HG02840 (cell line): Measurements from ENCODE around the gene CDK14.
"Not testable (repeated sequence)": the region's sequence is repeated elsewhere in the genome, so short reads cannot be mapped to it uniquely, and the experiment has no call there.

Source experiments
- ATAC-seq: cut with Tn5 transposase; IDR thresholded peaks from one replicate; pipeline ENCODE4 v1.9.1; 2021; ENCODE audit warnings: mild to moderate bottlenecking, moderate library complexity, moderate number of reproducible peaks; ENCODE audit not compliant: unreplicated experiment, low FRiP score

Gene CDK14

GRCh38 chr7:90876701-90877100 is 280.6 kb downstream of the CDK14 start:
- no peak for ATAC-seq

GRCh38 chr7:90877201-90877600 is 281.1 kb downstream of the CDK14 start:
- ATAC-seq = peak; percentile 79

- ATAC-seq = no peak
Measured at GRCh38 chr7:90879924-90880323, 283.8 kb downstream of the CDK14 start.

- ATAC-seq = no peak
Measured at GRCh38 chr7:90886416-90886815, 290.3 kb downstream of the CDK14 start.

GRCh38 chr7:90889210-90889609 is 293.1 kb downstream of the CDK14 start:
- no peak for ATAC-seq

GRCh38 chr7:90889644-90890043 is 293.5 kb downstream of the CDK14 start:
- ATAC-seq = no peak

GRCh38 chr7:90891529-90891928 is 295.4 kb downstream of the CDK14 start:
- no peak for ATAC-seq

GRCh38 chr7:90892213-90892612 is 296.1 kb downstream of the CDK14 start:
- ATAC-seq = peak; percentile 76

- ATAC-seq = no peak
Measured at GRCh38 chr7:90894122-90894521, 298.0 kb downstream of the CDK14 start.

GRCh38 chr7:90896458-90896857 is 300.3 kb downstream of the CDK14 start:
- ATAC-seq = no peak

GRCh38 chr7:90897961-90898469 is 301.9 kb downstream of the CDK14 start:
- no peak for ATAC-seq

- no peak for ATAC-seq
Measured at GRCh38 chr7:90900628-90901356, 304.7 kb downstream of the CDK14 start.

GRCh38 chr7:90903841-90904240 is 307.7 kb downstream of the CDK14 start:
- ATAC-seq = no peak

- no peak for ATAC-seq
Measured at GRCh38 chr7:90910136-90910535, 314.0 kb downstream of the CDK14 start.

GRCh38 chr7:90916319-90916718 is 320.2 kb downstream of the CDK14 start:
- no peak for ATAC-seq

- ATAC-seq = no peak
Measured at GRCh38 chr7:90917539-90917938, 321.4 kb downstream of the CDK14 start.

- ATAC-seq = no peak
Measured at GRCh38 chr7:90918303-90918702, 322.2 kb downstream of the CDK14 start.

- ATAC-seq = no peak
Measured at GRCh38 chr7:90919816-90920215, 323.7 kb downstream of the CDK14 start.

- ATAC-seq = no peak
Measured at GRCh38 chr7:90920336-90920735, 324.2 kb downstream of the CDK14 start.

GRCh38 chr7:90923541-90923997 is 327.4 kb downstream of the CDK14 start:
- no peak for ATAC-seq

- ATAC-seq = not testable (repeated sequence)
Measured at GRCh38 chr7:90928700-90929424, 332.7 kb downstream of the CDK14 start.
